ENCODE measurements around the gene TPPP2.

Gene TPPP2

DNA sequence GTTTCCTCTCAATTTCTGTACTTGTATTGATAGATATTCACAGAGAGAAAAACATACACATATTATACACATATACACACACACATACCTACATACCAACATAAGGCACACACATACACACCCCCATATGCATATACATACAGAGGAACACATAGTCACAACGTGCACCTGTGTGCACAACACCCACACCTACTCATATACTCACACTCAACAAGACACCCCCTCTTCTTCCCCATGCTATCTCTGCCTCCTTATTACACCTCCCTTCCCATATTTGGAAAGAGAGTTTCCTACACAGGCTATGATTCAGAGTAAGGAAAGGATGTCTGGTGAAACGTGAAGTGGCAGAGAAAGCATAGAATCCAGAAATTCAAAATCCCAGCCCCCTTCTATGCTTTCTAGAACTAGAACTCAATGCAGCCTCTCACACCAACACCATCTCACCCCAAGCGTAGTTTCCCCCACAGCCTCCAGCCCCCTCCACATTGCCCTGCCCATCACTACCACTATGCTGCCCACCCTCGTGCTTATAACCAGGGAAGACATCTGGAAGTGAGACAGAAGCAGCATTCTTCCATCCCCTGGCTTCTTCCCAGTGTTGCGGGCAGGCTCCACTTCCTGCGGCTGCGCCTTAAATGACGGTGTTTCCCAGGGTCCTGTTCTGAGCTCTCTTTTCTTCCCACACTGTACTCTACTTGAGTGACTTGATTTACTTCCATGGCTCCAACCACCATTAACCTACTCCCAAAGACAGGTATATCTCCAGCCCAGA is 30.0 kb downstream of the TPPP2 start:
- no peaks in the 10 kb centered on the region for H3K27me3 ChIP-seq (ENCODE audit: control insufficient read depth in 1 of 2, insufficient read depth in 1 of 2, low read length in 2 of 2)
- no peak overlapping the region for H3K18ac ChIP-seq (ENCODE audit: low read depth in 1 of 2, low read length in 2 of 2)
- H4K8ac ChIP-seq (ENCODE audit: low read length): no peak overlapping the region
- no peak overlapping the region for H2AFZ ChIP-seq (ENCODE audit: low read depth, low read length)
- H2BK5ac ChIP-seq (ENCODE audit: low read depth, low read length, poor library complexity, severe bottlenecking): no peak overlapping the region
- no peak overlapping the region for H3K27ac ChIP-seq (ENCODE audit: low read length, poor library complexity, severe bottlenecking)
- no peak overlapping the region for H3K4ac ChIP-seq (ENCODE audit: low read depth in 1 of 2, low read length in 2 of 2)
- H3K4me3 ChIP-seq (ENCODE audit: insufficient read depth in 1 of 2, low read depth in 1 of 2, low read length in 2 of 2): no peak overlapping the region
- peaks cover 19% of the 10 kb centered on the region for H3K4me1 ChIP-seq (ENCODE audit: control insufficient read depth, insufficient read depth, low read depth, low read length)
- no peak overlapping the region for H3K4me2 ChIP-seq (ENCODE audit: low read length, poor library complexity, severe bottlenecking)
- no peaks in the 10 kb centered on the region for H3K36me3 ChIP-seq (ENCODE audit: control insufficient read depth in 1 of 2, insufficient read depth in 2 of 2, low read depth in 1 of 2, low read length in 2 of 2)
- no peak overlapping the region for H2BK15ac ChIP-seq (ENCODE audit: low read depth, poor library complexity, severe bottlenecking)
- H3K79me1 ChIP-seq (replicated peaks; ENCODE audit: low read length, poor library complexity, severe bottlenecking): no peaks in the 10 kb centered on the region
- no peak for DNase-seq
- H3K23ac ChIP-seq (ENCODE audit: low read length in 2 of 2): no peak overlapping the region
- no peak overlapping the region for H4K91ac ChIP-seq (ENCODE audit: low read length)
- H3K9ac ChIP-seq (ENCODE audit: low read length): no peak overlapping the region
- 86% methylated on average over 8 of the region's 8 CpGs for WGBS
- H3K14ac ChIP-seq (ENCODE audit: low read length in 2 of 2): no peak overlapping the region
- H3K9me3 ChIP-seq (ENCODE audit: control insufficient read depth, low read length): no peaks in the 10 kb centered on the region
- H2BK12ac ChIP-seq (ENCODE audit: low read length in 2 of 2): no peak overlapping the region
- no peak overlapping the region for H2AK5ac ChIP-seq (ENCODE audit: low read length, severe bottlenecking)
- H2BK120ac ChIP-seq (ENCODE audit: low read depth, low read length): no peak overlapping the region

DNA sequence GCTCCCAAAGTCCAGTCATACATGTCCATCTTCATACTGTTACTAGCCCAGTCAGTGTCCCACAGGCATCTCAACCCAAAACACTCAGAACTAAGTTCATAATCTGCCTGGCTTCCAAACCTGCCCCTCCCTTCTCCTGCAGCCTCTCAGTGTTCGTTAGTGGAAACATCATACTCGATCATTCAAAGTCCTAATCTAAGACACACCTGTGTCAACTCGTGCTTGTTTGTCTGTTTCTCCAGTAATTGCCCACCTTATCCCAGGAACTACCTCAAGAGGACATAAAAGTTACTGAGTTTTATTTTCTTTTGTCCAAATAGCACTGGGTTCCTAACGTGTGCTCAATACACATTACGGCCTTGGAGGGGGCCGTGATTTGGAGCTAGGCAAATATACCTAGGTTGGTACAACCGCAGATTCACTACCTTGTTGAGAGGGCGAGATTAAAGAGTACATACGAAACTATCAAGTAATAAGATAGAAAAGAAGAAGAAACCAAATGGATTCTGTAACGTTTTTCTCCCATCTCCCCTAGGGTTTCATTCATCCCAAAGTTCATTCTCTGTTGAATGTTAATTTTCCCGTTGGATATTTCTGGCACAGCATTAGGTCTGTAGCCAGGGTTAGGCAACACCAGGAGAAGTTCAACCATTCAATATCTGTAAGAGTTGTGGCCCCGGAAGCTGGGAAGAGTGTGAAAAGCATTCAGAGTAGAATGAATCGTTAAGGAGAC is 30.8 kb downstream of the TPPP2 start:
- no peak overlapping the region for H2BK5ac ChIP-seq (ENCODE audit: low read depth, low read length, poor library complexity, severe bottlenecking)
- H4K8ac ChIP-seq (ENCODE audit: low read length): no peak overlapping the region
- no peaks in the 10 kb centered on the region for H3K9me3 ChIP-seq (ENCODE audit: control insufficient read depth, low read length)
- no peaks in the 10 kb centered on the region for H3K27me3 ChIP-seq (ENCODE audit: control insufficient read depth in 1 of 2, insufficient read depth in 1 of 2, low read length in 2 of 2)
- DNase-seq: no peak
- H3K27ac ChIP-seq (ENCODE audit: low read length, poor library complexity, severe bottlenecking): no peak overlapping the region
- H3K9ac ChIP-seq (ENCODE audit: low read length): no peak overlapping the region
- no peak overlapping the region for H3K4me2 ChIP-seq (ENCODE audit: low read length, poor library complexity, severe bottlenecking)
- no peak overlapping the region for H2AFZ ChIP-seq (ENCODE audit: low read depth, low read length)
- H3K14ac ChIP-seq (ENCODE audit: low read length in 2 of 2): no peak overlapping the region
- H3K36me3 ChIP-seq (ENCODE audit: control insufficient read depth in 1 of 2, insufficient read depth in 2 of 2, low read depth in 1 of 2, low read length in 2 of 2): no peaks in the 10 kb centered on the region
- peaks cover 14% of the 10 kb centered on the region for H3K4me1 ChIP-seq (ENCODE audit: control insufficient read depth, insufficient read depth, low read depth, low read length)
- 87% methylated on average over 13 of the region's 13 CpGs for WGBS
- H2AK5ac ChIP-seq (ENCODE audit: low read length, severe bottlenecking): peak overlapping the region; percentile 93
- no peak overlapping the region for H3K18ac ChIP-seq (ENCODE audit: low read depth in 1 of 2, low read length in 2 of 2)
- no peak overlapping the region for H3K4ac ChIP-seq (ENCODE audit: low read depth in 1 of 2, low read length in 2 of 2)
- no peak overlapping the region for H3K23ac ChIP-seq (ENCODE audit: low read length in 2 of 2)
- no peak overlapping the region for H2BK12ac ChIP-seq (ENCODE audit: low read length in 2 of 2)
- H3K4me3 ChIP-seq (ENCODE audit: insufficient read depth in 1 of 2, low read depth in 1 of 2, low read length in 2 of 2): no peak overlapping the region
- no peak overlapping the region for H4K91ac ChIP-seq (ENCODE audit: low read length)
- no peak overlapping the region for H2BK120ac ChIP-seq (ENCODE audit: low read depth, low read length)
- H2BK15ac ChIP-seq (ENCODE audit: low read depth, poor library complexity, severe bottlenecking): no peak overlapping the region
- H3K79me1 ChIP-seq (replicated peaks; ENCODE audit: low read length, poor library complexity, severe bottlenecking): no peaks in the 10 kb centered on the region

DNA sequence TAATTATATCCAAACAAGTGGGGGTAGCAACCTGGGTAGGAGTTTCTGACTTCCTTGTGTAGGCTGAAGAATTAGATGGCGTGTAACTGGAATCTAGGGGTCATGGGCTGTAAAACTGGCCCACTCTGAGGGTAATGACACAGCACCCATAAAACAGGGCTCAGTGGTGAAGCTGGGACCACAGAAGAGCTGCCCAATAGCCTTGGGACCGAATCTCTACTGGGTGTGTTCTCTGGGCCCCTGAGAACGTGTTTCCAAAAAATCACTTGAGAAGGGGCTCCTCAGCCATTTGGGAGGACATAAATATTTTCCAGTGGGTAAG is 31.3 kb downstream of the TPPP2 start:
- H2AFZ ChIP-seq (ENCODE audit: low read depth, low read length): no peak overlapping the region
- no peak overlapping the region for H3K4me3 ChIP-seq (ENCODE audit: insufficient read depth in 1 of 2, low read depth in 1 of 2, low read length in 2 of 2)
- H3K18ac ChIP-seq (ENCODE audit: low read depth in 1 of 2, low read length in 2 of 2): no peak overlapping the region
- no peak overlapping the region for H4K8ac ChIP-seq (ENCODE audit: low read length)
- no peaks in the 10 kb centered on the region for H3K79me1 ChIP-seq (replicated peaks; ENCODE audit: low read length, poor library complexity, severe bottlenecking)
- H3K9ac ChIP-seq (ENCODE audit: low read length): no peak overlapping the region
- H2BK15ac ChIP-seq (ENCODE audit: low read depth, poor library complexity, severe bottlenecking): no peak overlapping the region
- 94% methylated on average over 3 of the region's 3 CpGs for whole genome bisulfite sequencing
- H2BK12ac ChIP-seq (ENCODE audit: low read length in 2 of 2): no peak overlapping the region
- peak overlapping the region; percentile 39 for H2BK5ac ChIP-seq (ENCODE audit: low read depth, low read length, poor library complexity, severe bottlenecking)
- no peak overlapping the region for H3K4me2 ChIP-seq (ENCODE audit: low read length, poor library complexity, severe bottlenecking)
- peaks cover 13% of the 10 kb centered on the region for H3K4me1 ChIP-seq (ENCODE audit: control insufficient read depth, insufficient read depth, low read depth, low read length)
- DNase-seq: no peak
- no peak overlapping the region for H4K91ac ChIP-seq (ENCODE audit: low read length)
- no peak overlapping the region for H3K4ac ChIP-seq (ENCODE audit: low read depth in 1 of 2, low read length in 2 of 2)
- no peak overlapping the region for H2BK120ac ChIP-seq (ENCODE audit: low read depth, low read length)
- H3K27me3 ChIP-seq (ENCODE audit: control insufficient read depth in 1 of 2, insufficient read depth in 1 of 2, low read length in 2 of 2): no peaks in the 10 kb centered on the region
- H3K36me3 ChIP-seq (ENCODE audit: control insufficient read depth in 1 of 2, insufficient read depth in 2 of 2, low read depth in 1 of 2, low read length in 2 of 2): no peaks in the 10 kb centered on the region
- peak overlapping the region; percentile 93 for H2AK5ac ChIP-seq (ENCODE audit: low read length, severe bottlenecking)
- no peaks in the 10 kb centered on the region for H3K9me3 ChIP-seq (ENCODE audit: control insufficient read depth, low read length)
- no peak overlapping the region for H3K23ac ChIP-seq (ENCODE audit: low read length in 2 of 2)
- no peak overlapping the region for H3K27ac ChIP-seq (ENCODE audit: low read length, poor library complexity, severe bottlenecking)
- H3K14ac ChIP-seq (ENCODE audit: low read length in 2 of 2): no peak overlapping the region

DNA sequence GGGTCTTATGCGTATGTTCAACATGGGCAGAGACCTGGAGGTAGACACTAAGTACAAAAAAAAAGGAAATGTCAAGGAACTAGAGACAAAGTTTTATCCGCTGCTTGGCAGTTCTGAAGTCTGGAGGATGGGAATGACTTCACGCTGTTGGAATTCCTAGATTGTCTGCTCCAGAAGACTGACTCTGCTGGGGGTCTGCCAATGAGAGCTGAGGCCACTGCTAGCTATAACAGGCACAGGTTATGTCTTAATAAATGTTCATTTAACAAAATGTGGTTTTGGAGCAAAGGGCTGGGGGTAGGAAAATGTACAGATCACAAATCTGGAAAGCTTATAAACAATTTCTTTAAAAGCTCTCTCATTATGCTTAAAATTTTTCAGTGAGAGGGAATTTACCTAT is 33.5 kb downstream of the TPPP2 start:
- Histone ChIP-seq H3K36me3 (ENCODE audit: control insufficient read depth in 1 of 2, insufficient read depth in 2 of 2, low read depth in 1 of 2, low read length in 2 of 2) (no peaks in the 10 kb centered on the region), H2AFZ (ENCODE audit: low read depth, low read length) (no peak overlapping the region)
- WGBS: 26% methylated on average over 3 of the region's 3 CpGs

More for the DNA sequence above, 33.5 kb downstream of the TPPP2 start:
- H2BK15ac ChIP-seq (ENCODE audit: low read depth, poor library complexity, severe bottlenecking): no peak overlapping the region
- H3K9me3 ChIP-seq (ENCODE audit: control insufficient read depth, low read length): no peaks in the 10 kb centered on the region
- no peak overlapping the region for H3K23ac ChIP-seq (ENCODE audit: low read length in 2 of 2)
- no peak overlapping the region for H2BK12ac ChIP-seq (ENCODE audit: low read length in 2 of 2)
- H2BK5ac ChIP-seq (ENCODE audit: low read depth, low read length, poor library complexity, severe bottlenecking): no peak overlapping the region
- H3K27ac ChIP-seq (ENCODE audit: low read length, poor library complexity, severe bottlenecking): peak overlapping the region; percentile 90
- H3K14ac ChIP-seq (ENCODE audit: low read length in 2 of 2): no peak overlapping the region
- H2AK5ac ChIP-seq (ENCODE audit: low read length, severe bottlenecking): no peak overlapping the region
- H3K4me1 ChIP-seq (ENCODE audit: control insufficient read depth, insufficient read depth, low read depth, low read length): peaks cover 7% of the 10 kb centered on the region
- peak overlapping the region; percentile 61 for H3K9ac ChIP-seq (ENCODE audit: low read length)
- no peaks in the 10 kb centered on the region for H3K27me3 ChIP-seq (ENCODE audit: control insufficient read depth in 1 of 2, insufficient read depth in 1 of 2, low read length in 2 of 2)
- H3K4ac ChIP-seq (ENCODE audit: low read depth in 1 of 2, low read length in 2 of 2): no peak overlapping the region
- H2BK120ac ChIP-seq (ENCODE audit: low read depth, low read length): no peak overlapping the region
- H3K18ac ChIP-seq (ENCODE audit: low read depth in 1 of 2, low read length in 2 of 2): no peak overlapping the region
- H4K8ac ChIP-seq (ENCODE audit: low read length): no peak overlapping the region
- no peaks in the 10 kb centered on the region for H3K79me1 ChIP-seq (replicated peaks; ENCODE audit: low read length, poor library complexity, severe bottlenecking)
- H3K4me2 ChIP-seq (ENCODE audit: low read length, poor library complexity, severe bottlenecking): no peak overlapping the region
- DNase-seq: peak; percentile 53
- no peak overlapping the region for H4K91ac ChIP-seq (ENCODE audit: low read length)
- H3K4me3 ChIP-seq (ENCODE audit: insufficient read depth in 1 of 2, low read depth in 1 of 2, low read length in 2 of 2): no peak overlapping the region

All from mesenchymal stem cell (in vitro differentiated cells and primary cell).